ENCODE measurements around the gene EDNRA. TPM values are rescaled to one million over a fixed set of nuclear protein-coding genes. Genes with fewer than 3 reads are reported as not detected.

The EDNRA gene
- total and polyA plus RNA-seq, 2 of the 8 experiments (the other 6 are each of a cell fraction or from before 2014, with no cell fraction given), result 1.7 to 3.3 TPM

GRCh38 chr4:147488556-147488955, 7.7 kb downstream of the EDNRA start:
- H2BK120ac ChIP-seq (replicated peaks; ENCODE audit: low read depth, low read length), result no peak overlapping the region
- no peak for FAIRE-seq
- no peak for TF ChIP-seq KDM5A (IDR thresholded peaks at IDR 0.05; ENCODE audit: low read length)
- TF ChIP-seq POU5F1 (IDR thresholded peaks at IDR 0.05; ENCODE audit: low read depth, low read length), result no peak
- no peak for TF ChIP-seq KDM4A (IDR thresholded peaks at IDR 0.05; ENCODE audit: low read depth, low read length, severe bottlenecking)
- TF ChIP-seq CTBP2 (IDR thresholded peaks at IDR 0.05; ENCODE audit: borderline replicate concordance, insufficient read depth, insufficient read length, low read length), result no peak
- no peak for TF ChIP-seq TBP (IDR thresholded peaks at IDR 0.05; ENCODE audit: low read depth, low read length)
- TF ChIP-seq NANOG (IDR thresholded peaks at IDR 0.05; ENCODE audit: insufficient read depth, low read depth, low read length, poor library complexity, severe bottlenecking), result no peak
- TF ChIP-seq CBX5 (IDR thresholded peaks at IDR 0.05; ENCODE audit: low read depth, low read length), result no peak
- TF ChIP-seq GABPA (IDR thresholded peaks at IDR 0.05; ENCODE audit: borderline replicate concordance, insufficient read depth, low read length), result no peak
- TF ChIP-seq CHD1 (IDR thresholded peaks at IDR 0.05; ENCODE audit: low read depth, low read length), result no peak
- TF ChIP-seq USF2 (IDR thresholded peaks at IDR 0.05; ENCODE audit: low read length), result no peak
- TF ChIP-seq RNF2 (IDR thresholded peaks at IDR 0.05; ENCODE audit: borderline replicate concordance, low read depth, low read length, missing control alignments, poor library complexity, severe bottlenecking), result no peak
- TF ChIP-seq GTF2F1 (IDR thresholded peaks at IDR 0.05; ENCODE audit: borderline replicate concordance, low read depth, low read length), result no peak
- TF ChIP-seq PHF8 (conservative IDR thresholded peaks at IDR 0.05; ENCODE audit: low read depth, low read length), result no peak

More at GRCh38 chr4:147488556-147488955, 7.7 kb downstream of the EDNRA start:
- Histone ChIP-seq H4K20me1 (replicated peaks in 1 of 2; ENCODE audit: control insufficient read depth in 1 of 2, insufficient read depth in 2 of 2, low read length in 2 of 2) (no peaks in the 10 kb centered on the region), H2AK5ac (ENCODE audit: low read depth, low read length) (no peak overlapping the region), H3K79me1 (ENCODE audit: low read depth, low read length) (no peaks in the 10 kb centered on the region), H2AFZ (ENCODE audit: low read length) (no peak overlapping the region), H3K18ac (ENCODE audit: extremely low read depth, low read length) (no peak overlapping the region), H3K4me2 (ENCODE audit: insufficient read depth in 1 of 2, low read depth in 2 of 2, low read length in 2 of 2) (no peak overlapping the region), H3K27me3 (replicated peaks in 1 of 4; ENCODE audit: control insufficient read depth in 3 of 4, extremely low read depth in 1 of 4, insufficient read depth in 3 of 4, low read length in 3 of 4) (no peaks in the 10 kb centered on the region), H2BK20ac (ENCODE audit: low read length) (no peak overlapping the region), H4K5ac (ENCODE audit: insufficient read length, low read depth, low read length) (no peak overlapping the region), H3K4me1 (replicated peaks in 1 of 4; ENCODE audit: control insufficient read depth in 3 of 4, insufficient read depth in 4 of 4, low read length in 3 of 4) (no peaks in the 10 kb centered on the region), H2BK12ac (ENCODE audit: low read depth, low read length) (no peak overlapping the region), H3K4ac (replicated peaks; ENCODE audit: insufficient read length, low read depth, low read length) (no peak overlapping the region), H3K36me3 (ENCODE audit: control insufficient read depth in 2 of 4, insufficient read depth in 4 of 4, low read length in 3 of 4) (no peaks in the 10 kb centered on the region), H2BK5ac (ENCODE audit: low read depth, low read length) (no peak overlapping the region), H3K9ac (replicated peaks in 1 of 4; ENCODE audit: extremely low read depth in 1 of 4, low read depth in 3 of 4, low read length in 3 of 4) (no peak overlapping the region), H4K91ac (replicated peaks; ENCODE audit: insufficient read length, low read length) (no peak overlapping the region), H3K56ac (replicated peaks; ENCODE audit: insufficient read length, low read depth, low read length) (no peak overlapping the region), H2BK15ac (ENCODE audit: low read length) (no peak overlapping the region), H3K23ac (ENCODE audit: insufficient read length) (no peak overlapping the region), H3K9me3 (ENCODE audit: insufficient read depth in 2 of 2, low read depth in 1 of 2, low read length in 1 of 2) (no peaks in the 10 kb centered on the region), H3K4me3 (ENCODE audit: extremely low read depth in 1 of 4, insufficient read depth in 2 of 4, low read depth in 3 of 4, low read length in 4 of 4) (no peak overlapping the region), H3K23me2 (ENCODE audit: low read depth, low read length) (peaks cover 1% of the 10 kb centered on the region; the same call in 1 of the 2 replicates), H3K79me2 (ENCODE audit: control insufficient read depth in 1 of 2, insufficient read depth in 2 of 2, low read length in 2 of 2) (no peaks in the 10 kb centered on the region), H3K14ac (ENCODE audit: insufficient read length) (no peak overlapping the region), H3K27ac (ENCODE audit: low read depth, low read length) (no peak overlapping the region), H4K8ac (ENCODE audit: extremely low read depth, insufficient read depth, low read length) (no peak overlapping the region)
- no peak for DNase-seq (ENCODE audit: low read depth in 1 of 2, low spot score in 2 of 2)
- CTCF ChIA-PET (ENCODE audit: partially characterized antibody), result no interaction called here
- 95% methylated on average over 1 of the region's 1 CpG; no CpG with 5 or more reads in 1 of the 2 experiments for WGBS, 2 experiments (ENCODE audit: extremely low coverage in 1 of 2, insufficient coverage in 1 of 2, insufficient read length in 1 of 2, insufficient replicate concordance in 2 of 2, low coverage in 1 of 2, low lambda C conversion rate in 2 of 2, missing lambda C conversion rate in 1 of 2)
- POLR2A ChIA-PET (ENCODE audit: partially characterized antibody), result no interaction called here

Data from H1 (cell line).